Fibroblast of the aortic adventitia (primary cell): ENCODE measurements around the gene RNF175. TPM values are rescaled to one million over a fixed set of nuclear protein-coding genes. Genes with fewer than 3 reads are reported as not detected.

Experiments used
- DNase-seq: peaks from one replicate; pipeline ENCODE4 v3.0.0-alpha.2; 2010; ENCODE audit warnings: low read depth
- H3K4me3 ChIP-seq: 2 replicates; pipeline ENCODE4 v1.5.1; 2011; ENCODE audit warnings: low read depth, mild to moderate bottlenecking, control low read depth, low read length, moderate library complexity
- CTCF ChIP-seq: IDR thresholded peaks from 2 replicates; pipeline ENCODE4 v1.5.1; 2011; ENCODE audit warnings: mild to moderate bottlenecking, low read length, control low read depth, inconsistent platforms; ENCODE audit not compliant: insufficient read depth
- total RNA-seq: library from RNA; depleted of rRNA; stranded (reverse); fragments of >200 nt; gene quantifications from 2 replicates; pipeline ENCODE4 v1.2.3, GENCODE V29; 2012; ENCODE audit warnings: low replicate concordance

RNF175 gene
- total RNA-seq, 1 donor = not detected

GRCh38 chr4:153705743-153706468, 53.9 kb downstream of the RNF175 start:
- DNase-seq = no peak
- no peak for TF ChIP-seq CTCF
- no peak overlapping the region for H3K4me3 ChIP-seq

GRCh38 chr4:153704522-153704921, 55.3 kb downstream of the RNF175 start:
- no peak for DNase-seq
- no peak overlapping the region for H3K4me3 ChIP-seq
- TF ChIP-seq CTCF = no peak

- no peak for DNase-seq
- TF ChIP-seq CTCF = no peak
- H3K4me3 ChIP-seq = peak overlapping the region; percentile 58
These were observed 74.9 kb downstream of the RNF175 start for GRCh38 chr4:153684971-153685371.

- DNase-seq = no peak
- peak within 1 kb of the TSS; percentile 58 for H3K4me3 ChIP-seq
- TF ChIP-seq CTCF = no peak
These were observed 75.4 kb downstream of the RNF175 start, which contains the start of gene TLR2 for GRCh38 chr4:153684182-153684970. Gene TLR2 (plus strand): TSS chr4:153684280. CDS start chr4:153702908, 18,628 bp downstream.

- no peak for TF ChIP-seq CTCF
- peak overlapping the region; percentile 58 for H3K4me3 ChIP-seq
- no peak for DNase-seq
These were observed 76.1 kb downstream of the RNF175 start for GRCh38 chr4:153683763-153684181.

- no peak overlapping the region for H3K4me3 ChIP-seq
- no peak for DNase-seq
- TF ChIP-seq CTCF = no peak
These were observed 80.3 kb downstream of the RNF175 start for GRCh38 chr4:153679486-153679885.
